Tongue (tissue), 2 donors: ENCODE measurements around the gene PLEKHG4. TPM values are rescaled to one million over a fixed set of nuclear protein-coding genes. Genes with fewer than 3 reads are reported as not detected.

ENCODE experiments used
- DNase-seq: peaks from one replicate; pipeline ENCODE4 v3.0.0-alpha.2; 2015
- total RNA-seq: library from RNA; depleted of rRNA; stranded (reverse); fragments of >200 nt; gene quantifications from one replicate; pipeline ENCODE4 v1.2.3, GENCODE V29; 2014

PLEKHG4 gene
- total RNA-seq, 1 donor from 2014 or later: 21.0 TPM

- DNase-seq: peak; percentile 62
Measured at GRCh38 chr16:67260426-67261063, 18.8 kb upstream of the PLEKHG4 start.

DNA sequence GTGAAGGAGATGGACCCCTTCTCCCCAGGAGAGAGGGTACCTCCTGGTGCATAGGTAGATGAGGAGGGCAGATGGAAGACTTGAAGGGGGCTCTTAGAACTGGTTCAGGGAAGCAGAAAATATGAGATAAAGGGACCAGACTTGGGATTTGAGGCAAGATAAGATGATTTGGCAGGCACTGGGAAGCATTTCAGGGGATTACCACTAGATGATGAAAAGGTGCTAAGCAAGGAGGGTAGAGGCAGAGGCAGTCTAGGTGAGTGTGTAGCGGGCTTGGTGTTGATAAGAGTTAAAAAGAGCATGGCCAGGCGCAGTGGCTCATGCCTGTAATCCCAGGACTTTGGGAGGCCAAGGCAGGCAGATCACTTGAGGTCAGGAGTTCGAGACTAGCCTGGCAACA is 16.1 kb upstream of the PLEKHG4 start:
- DNase-seq: no peak

DNA sequence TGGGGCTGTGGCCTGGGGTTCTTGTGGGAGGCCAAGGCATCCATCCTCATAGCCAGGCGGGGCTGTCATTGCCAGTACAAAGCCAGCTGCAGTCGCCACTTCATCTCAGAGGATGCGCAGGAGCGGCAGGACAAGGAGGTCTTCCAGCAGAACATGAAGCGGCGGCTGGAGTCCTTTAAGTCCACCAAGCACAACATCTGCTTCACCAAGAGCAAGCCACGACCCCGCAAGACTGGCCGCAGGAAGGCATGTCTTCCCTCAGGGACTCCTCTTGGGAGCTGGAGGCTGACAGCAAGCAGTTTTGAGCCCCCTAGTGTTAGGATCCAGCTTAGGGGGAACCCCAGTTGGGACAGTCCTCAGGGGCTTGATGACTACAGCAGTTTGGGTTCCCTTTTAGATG is 15.1 kb upstream of the PLEKHG4 start:
- DNase-seq: no peak

- no peak for DNase-seq
Measured at GRCh38 chr16:67264866-67265265, 14.5 kb upstream of the PLEKHG4 start.

DNA sequence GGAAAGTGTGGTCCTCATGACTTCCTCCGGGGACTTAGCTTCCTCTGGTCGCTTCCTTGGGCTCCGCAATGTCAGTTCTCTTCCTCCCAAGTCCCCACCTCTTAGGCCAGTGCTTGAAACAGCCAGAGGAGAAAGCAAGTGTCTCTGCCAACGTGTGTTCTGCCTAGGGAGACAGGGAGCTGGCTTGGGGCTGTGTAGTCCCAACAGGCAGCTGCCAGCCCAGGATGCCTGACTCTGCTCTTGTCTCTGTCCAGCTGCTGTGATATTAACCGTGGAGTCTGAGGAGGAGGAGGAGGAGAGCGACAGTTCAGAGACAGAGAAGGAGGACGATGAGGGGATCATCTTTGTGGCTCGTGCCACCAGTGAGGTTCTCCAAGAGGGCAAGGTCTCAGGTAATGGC is 13.5 kb upstream of the PLEKHG4 start:
- DNase-seq: no peak

DNA sequence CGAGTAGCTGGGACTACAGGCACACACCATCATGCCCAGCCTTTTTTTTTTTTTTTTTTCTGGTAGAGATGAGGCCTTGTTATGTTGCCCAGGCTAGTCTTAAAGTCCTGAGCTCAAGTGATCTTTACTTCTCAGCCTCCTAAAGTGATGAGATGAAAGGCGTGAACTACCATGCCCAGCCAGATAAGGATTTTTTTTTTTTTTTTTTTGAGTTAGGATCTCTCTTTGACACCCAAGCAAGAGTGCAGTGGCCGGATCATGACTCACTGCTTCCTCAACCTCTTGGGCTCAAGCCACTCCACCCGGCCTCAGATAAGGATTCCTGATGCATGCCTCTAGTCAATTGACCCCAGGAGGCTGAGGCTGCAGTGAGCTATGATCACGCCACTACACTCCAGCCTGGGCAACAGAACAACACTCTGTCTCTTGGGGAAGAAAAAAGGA is 11.2 kb upstream of the PLEKHG4 start:
- DNase-seq: no peak

DNA sequence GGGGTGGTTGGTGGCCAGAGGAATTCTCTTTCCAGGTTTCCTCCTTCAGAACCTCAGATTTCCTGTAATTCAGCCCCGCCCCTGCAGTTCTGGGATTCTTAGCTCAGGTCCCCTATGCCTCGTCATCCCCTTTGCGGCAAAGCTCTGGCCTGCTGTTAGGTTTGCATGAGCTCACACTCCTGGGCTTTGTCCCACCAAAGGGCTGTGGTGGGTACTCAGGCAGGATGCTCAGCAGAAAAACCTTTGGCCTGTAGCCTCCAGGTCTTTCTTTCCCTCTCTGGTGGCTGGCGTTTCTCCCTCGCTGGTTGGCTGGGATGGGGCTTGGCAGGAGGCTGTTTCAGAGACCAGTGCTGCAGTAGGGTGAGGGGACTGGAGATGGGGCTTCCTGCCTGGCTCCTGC is 9.6 kb upstream of the PLEKHG4 start:
- no peak for DNase-seq

- DNase-seq: no peak
Measured at GRCh38 chr16:67270931-67271338, 8.4 kb upstream of the PLEKHG4 start.

GRCh38 chr16:67271446-67271845 is 7.9 kb upstream of the PLEKHG4 start:
- no peak for DNase-seq

- DNase-seq: no peak
Measured at GRCh38 chr16:67275321-67275720, 4.0 kb upstream of the PLEKHG4 start.

DNA sequence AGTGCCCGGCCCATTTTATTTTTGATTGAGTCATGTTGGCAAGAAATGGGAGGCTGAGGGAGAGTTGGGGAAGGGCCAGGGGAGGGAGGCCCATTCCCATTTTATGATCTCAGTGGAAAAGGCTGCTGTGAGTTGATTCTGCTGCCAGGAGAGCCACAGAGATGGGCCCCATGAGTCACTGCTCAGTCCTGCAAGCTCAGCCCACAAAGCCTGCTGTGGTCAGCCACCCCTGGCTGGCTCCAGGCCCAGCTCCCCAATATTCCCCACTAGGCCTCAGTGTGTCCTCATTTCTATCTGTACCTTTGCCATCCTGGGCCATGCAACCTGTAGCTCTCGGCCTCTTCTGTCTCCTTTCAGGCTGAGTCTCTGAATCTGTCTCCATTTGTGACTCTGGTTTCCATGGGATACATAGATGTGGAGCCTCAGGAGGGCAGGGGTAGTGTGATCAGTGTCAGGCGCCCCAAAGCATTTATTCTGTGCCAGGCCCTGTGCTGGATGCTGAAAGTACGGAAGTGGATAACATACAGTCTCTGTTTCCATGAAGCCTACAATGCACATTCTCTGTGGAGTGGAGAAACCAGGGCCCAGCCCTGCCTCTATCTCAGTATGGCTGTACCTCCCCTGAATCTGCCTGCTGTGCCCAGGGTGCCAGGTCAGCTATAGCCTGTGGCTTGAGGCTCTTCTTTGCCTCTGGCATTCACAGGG is 1.9 kb upstream of the PLEKHG4 start:
- DNase-seq: no peak

- no peak for DNase-seq
Measured at GRCh38 chr16:67277999-67278772, 1.1 kb upstream of the PLEKHG4 start.

GRCh38 chr16:67278773-67279295 is 498 bp upstream of the PLEKHG4 start:
- no peak for DNase-seq

DNA sequence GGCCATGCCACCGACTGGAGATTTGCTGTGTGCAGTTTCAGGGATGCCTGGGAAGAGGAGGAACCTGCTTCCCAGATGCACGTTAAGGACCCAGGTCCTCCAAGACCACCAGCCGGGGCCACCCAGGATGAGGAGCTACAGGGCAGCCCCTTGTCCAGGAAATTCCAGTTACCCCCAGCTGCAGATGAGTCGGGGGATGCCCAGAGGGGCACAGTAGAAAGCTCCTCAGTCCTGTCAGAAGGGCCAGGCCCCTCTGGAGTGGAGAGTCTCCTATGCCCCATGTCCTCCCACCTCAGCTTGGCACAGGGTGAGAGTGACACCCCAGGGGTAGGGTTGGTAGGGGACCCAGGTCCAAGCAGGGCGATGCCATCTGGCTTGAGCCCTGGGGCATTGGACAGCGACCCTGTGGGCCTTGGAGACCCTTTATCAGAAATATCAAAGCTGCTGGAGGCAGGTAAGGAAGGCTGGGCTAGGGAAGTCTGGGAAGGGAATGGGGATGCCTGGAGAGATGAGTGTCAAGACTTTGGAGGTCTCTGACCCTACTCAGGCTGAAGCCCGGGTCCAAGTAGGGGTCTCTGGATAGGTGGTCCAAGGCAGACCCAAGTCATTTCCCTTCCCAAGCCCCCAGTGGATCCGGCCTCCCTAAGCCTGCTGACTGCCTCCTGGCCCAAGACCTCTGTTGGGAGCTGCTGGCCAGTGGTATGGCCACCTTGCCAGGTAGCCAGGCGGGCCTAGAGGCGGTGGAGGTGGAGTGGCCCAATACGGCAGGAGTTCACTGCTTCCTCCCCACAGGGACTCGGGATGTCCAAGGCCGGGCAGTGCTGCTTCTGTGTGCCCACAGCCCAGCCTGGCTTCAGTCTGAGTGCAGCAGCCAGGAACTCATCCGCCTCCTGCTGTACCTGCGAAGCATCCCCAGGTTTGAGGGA is 1.0 kb downstream of the PLEKHG4 start:
- no peak for DNase-seq

GRCh38 chr16:67281536-67282446 is 2.5 kb downstream of the PLEKHG4 start:
- DNase-seq: no peak

DNA sequence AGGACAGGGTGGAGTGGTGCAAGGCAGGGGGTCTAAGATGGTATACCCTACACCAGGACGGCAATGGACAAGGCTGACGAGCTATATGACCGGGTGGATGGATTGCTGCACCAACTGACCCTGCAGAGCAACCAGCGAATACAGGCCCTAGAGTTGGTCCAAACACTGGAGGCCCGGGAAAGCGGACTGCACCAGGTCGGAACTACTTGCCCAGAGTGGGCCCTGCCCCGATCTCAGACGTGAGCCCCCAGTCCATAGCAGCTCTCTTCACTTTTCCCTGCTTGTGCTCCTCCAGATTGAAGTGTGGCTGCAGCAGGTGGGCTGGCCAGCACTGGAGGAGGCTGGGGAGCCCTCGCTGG is 3.1 kb downstream of the PLEKHG4 start:
- DNase-seq: no peak

DNA sequence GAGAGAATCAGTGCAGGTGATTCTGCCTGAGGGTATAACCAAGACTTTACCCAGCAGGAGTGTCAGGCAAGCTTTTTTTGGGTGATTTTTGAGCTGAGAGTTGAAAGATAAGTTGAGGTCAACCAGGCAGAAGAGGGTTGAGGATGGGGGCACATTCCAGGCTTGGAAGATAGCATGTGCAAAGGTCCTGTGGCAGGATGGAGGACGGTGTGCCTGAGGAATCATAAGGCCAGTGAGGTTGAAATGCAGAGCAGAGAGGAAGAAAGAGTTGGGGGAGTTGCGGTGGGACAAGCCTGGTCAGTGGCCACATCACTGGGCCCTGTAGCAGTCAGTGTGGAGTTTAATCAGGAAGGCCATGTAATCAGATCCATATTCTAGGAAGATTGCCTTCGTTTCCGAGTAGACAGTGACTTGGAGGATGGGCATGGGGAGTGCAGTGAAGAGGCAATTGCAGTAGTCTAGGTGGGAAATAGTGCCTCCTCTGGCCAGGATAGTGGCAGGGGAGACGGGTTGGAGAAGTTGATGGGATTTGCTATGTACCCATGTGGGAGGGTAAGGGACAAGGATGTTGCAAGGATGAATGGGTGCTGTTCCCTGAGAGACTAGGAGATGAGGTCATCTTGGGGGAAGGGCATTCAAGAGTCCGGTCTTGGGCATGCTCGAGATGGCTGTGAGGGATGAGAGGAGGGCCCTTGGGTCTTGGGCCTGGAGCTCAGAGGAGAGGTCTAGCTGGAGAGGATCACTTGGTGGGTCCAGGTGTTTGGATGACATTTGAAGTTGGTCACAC is 3.9 kb downstream of the PLEKHG4 start:
- DNase-seq: no peak

GRCh38 chr16:67283826-67284555 is 4.7 kb downstream of the PLEKHG4 start:
- DNase-seq: no peak
